ENCODE results near the gene IGFBPL1. TPM values are rescaled to one million over a fixed set of nuclear protein-coding genes. Genes with fewer than 3 reads are reported as not detected.

IGFBPL1 gene
- total RNA-seq, 1 experiment from 2014 or later: 13.7 TPM

- Histone ChIP-seq H3K27ac (ENCODE audit: low read length) (no peak overlapping the region), H3K9me3 (ENCODE audit: control insufficient read depth, insufficient read depth, low read depth, low read length) (no peaks in the 10 kb centered on the region), H3K27me3 (ENCODE audit: control insufficient read depth, insufficient read depth, low read length) (no peaks in the 10 kb centered on the region), H3K4me3 (ENCODE audit: low read depth in 2 of 2, low read length in 2 of 2) (no peak overlapping the region), H3K4me1 (ENCODE audit: control insufficient read depth, insufficient read depth, low read length) (no peaks in the 10 kb centered on the region), H3K36me3 (ENCODE audit: control insufficient read depth, insufficient read depth, low read length) (no peaks in the 10 kb centered on the region)
- ATAC-seq: no peak
- TF ChIP-seq, protein P1, sequence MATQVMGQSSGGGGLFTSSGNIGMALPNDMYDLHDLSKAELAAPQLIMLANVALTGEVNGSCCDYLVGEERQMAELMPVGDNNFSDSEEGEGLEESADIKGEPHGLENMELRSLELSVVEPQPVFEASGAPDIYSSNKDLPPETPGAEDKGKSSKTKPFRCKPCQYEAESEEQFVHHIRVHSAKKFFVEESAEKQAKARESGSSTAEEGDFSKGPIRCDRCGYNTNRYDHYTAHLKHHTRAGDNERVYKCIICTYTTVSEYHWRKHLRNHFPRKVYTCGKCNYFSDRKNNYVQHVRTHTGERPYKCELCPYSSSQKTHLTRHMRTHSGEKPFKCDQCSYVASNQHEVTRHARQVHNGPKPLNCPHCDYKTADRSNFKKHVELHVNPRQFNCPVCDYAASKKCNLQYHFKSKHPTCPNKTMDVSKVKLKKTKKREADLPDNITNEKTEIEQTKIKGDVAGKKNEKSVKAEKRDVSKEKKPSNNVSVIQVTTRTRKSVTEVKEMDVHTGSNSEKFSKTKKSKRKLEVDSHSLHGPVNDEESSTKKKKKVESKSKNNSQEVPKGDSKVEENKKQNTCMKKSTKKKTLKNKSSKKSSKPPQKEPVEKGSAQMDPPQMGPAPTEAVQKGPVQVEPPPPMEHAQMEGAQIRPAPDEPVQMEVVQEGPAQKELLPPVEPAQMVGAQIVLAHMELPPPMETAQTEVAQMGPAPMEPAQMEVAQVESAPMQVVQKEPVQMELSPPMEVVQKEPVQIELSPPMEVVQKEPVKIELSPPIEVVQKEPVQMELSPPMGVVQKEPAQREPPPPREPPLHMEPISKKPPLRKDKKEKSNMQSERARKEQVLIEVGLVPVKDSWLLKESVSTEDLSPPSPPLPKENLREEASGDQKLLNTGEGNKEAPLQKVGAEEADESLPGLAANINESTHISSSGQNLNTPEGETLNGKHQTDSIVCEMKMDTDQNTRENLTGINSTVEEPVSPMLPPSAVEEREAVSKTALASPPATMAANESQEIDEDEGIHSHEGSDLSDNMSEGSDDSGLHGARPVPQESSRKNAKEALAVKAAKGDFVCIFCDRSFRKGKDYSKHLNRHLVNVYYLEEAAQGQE (IDR thresholded peaks at IDR 0.05; ENCODE audit: insufficient read depth in 1 of 2, low read depth in 2 of 2, low read length in 1 of 2): no peak
- TF ChIP-seq, protein P2, sequence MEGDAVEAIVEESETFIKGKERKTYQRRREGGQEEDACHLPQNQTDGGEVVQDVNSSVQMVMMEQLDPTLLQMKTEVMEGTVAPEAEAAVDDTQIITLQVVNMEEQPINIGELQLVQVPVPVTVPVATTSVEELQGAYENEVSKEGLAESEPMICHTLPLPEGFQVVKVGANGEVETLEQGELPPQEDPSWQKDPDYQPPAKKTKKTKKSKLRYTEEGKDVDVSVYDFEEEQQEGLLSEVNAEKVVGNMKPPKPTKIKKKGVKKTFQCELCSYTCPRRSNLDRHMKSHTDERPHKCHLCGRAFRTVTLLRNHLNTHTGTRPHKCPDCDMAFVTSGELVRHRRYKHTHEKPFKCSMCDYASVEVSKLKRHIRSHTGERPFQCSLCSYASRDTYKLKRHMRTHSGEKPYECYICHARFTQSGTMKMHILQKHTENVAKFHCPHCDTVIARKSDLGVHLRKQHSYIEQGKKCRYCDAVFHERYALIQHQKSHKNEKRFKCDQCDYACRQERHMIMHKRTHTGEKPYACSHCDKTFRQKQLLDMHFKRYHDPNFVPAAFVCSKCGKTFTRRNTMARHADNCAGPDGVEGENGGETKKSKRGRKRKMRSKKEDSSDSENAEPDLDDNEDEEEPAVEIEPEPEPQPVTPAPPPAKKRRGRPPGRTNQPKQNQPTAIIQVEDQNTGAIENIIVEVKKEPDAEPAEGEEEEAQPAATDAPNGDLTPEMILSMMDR (IDR thresholded peaks at IDR 0.05): no peak
- no peak for TF ChIP-seq POLR2AphosphoS5 (IDR thresholded peaks at IDR 0.05; ENCODE audit: low read depth, low read length)
- no peak for TF ChIP-seq TCF7L2 (IDR thresholded peaks at IDR 0.05; ENCODE audit: low read depth, low read length)
- TF ChIP-seq SIN3A (IDR thresholded peaks at IDR 0.05; ENCODE audit: borderline replicate concordance, insufficient read depth, low read depth, low read length): no peak
- intact Hi-C loops (cut with micrococcal nuclease; ENCODE audit: unreplicated experiment) (no loop called here), in situ Hi-C loops (cut with HindIII; ENCODE audit: low pct_unique_long_range_greater_than_20kb, low sequenced_read_pairs) (no loop called here)
- DNase-seq (ENCODE audit: low read depth, low spot score): no peak
- POLR2A ChIA-PET: no interaction called here
- no TSS peak for BruUV-seq (replicated peaks)
- CTCF ChIA-PET: interaction anchor here (0.6 kb wide), 1 partner anchor 314 kb away, joined by 3 read pairs; no protein-coding TSS in a partner anchor
Observed at GRCh38 chr9:38439916-38440301, 15.7 kb upstream of the IGFBPL1 start.

- intact Hi-C loops (cut with micrococcal nuclease; ENCODE audit: unreplicated experiment): no loop called here
- no peak overlapping the region for H3K27ac ChIP-seq (ENCODE audit: low read length)
- H3K36me3 ChIP-seq (ENCODE audit: control insufficient read depth, insufficient read depth, low read length): no peaks in the 10 kb centered on the region
- ATAC-seq (no peak), DNase-seq (ENCODE audit: low read depth, low spot score) (no peak)
- no peaks in the 10 kb centered on the region for H3K4me1 ChIP-seq (ENCODE audit: control insufficient read depth, insufficient read depth, low read length)
- H3K27me3 ChIP-seq (ENCODE audit: control insufficient read depth, insufficient read depth, low read length): no peaks in the 10 kb centered on the region
- no TSS peak for BruUV-seq (replicated peaks)
- ChIA-PET CTCF (interaction anchor here (0.6 kb wide), 1 partner anchor 315 kb away, joined by 3 read pairs; no protein-coding TSS in a partner anchor), POLR2A (no interaction called here)
- TF ChIP-seq, protein P2 (IDR thresholded peaks at IDR 0.05): no peak
- TF ChIP-seq SIN3A (IDR thresholded peaks at IDR 0.05; ENCODE audit: borderline replicate concordance, insufficient read depth, low read depth, low read length) (no peak), TCF7L2 (IDR thresholded peaks at IDR 0.05; ENCODE audit: low read depth, low read length) (no peak), POLR2AphosphoS5 (IDR thresholded peaks at IDR 0.05; ENCODE audit: low read depth, low read length) (no peak)
- TF ChIP-seq, protein P1 (IDR thresholded peaks at IDR 0.05; ENCODE audit: insufficient read depth in 1 of 2, low read depth in 2 of 2, low read length in 1 of 2): no peak
- no peaks in the 10 kb centered on the region for H3K9me3 ChIP-seq (ENCODE audit: control insufficient read depth, insufficient read depth, low read depth, low read length)
- H3K4me3 ChIP-seq (ENCODE audit: low read depth in 2 of 2, low read length in 2 of 2): no peak overlapping the region
- in situ Hi-C loops (cut with HindIII; ENCODE audit: low pct_unique_long_range_greater_than_20kb, low sequenced_read_pairs): no loop called here
Observed at GRCh38 chr9:38439291-38439915, 15.1 kb upstream of the IGFBPL1 start.

Data from Panc1 (cell line).